Keratinocyte (primary cell): ENCODE measurements around the gene EBNA1BP2.
"Not testable (repeated sequence)": the region's sequence is repeated elsewhere in the genome, so short reads cannot be mapped to it uniquely, and the experiment has no call there.

ENCODE experiments used
- EZH2 ChIP-seq: IDR thresholded peaks from one replicate; pipeline ENCODE4 v1.6.1; 2012; ENCODE audit warnings: inconsistent platforms, mild to moderate bottlenecking, low read length, moderate library complexity
- TF ChIP-seq, protein P1 (sequence below), 3 experiments: IDR thresholded peaks in 1 of 3; conservative IDR thresholded peaks in 1 of 3; optimal IDR thresholded peaks in 1 of 3; 2 replicates in 2 of 3; 3 replicates in 1 of 3; pipeline versions ENCODE3 to v1.5.1; 2011; ENCODE audit warnings: low read length in 3 of 3, mild to moderate bottlenecking in 3 of 3, moderate library complexity in 2 of 3, control low read depth in 1 of 3, inconsistent platforms in 1 of 3; ENCODE audit not compliant: insufficient read depth in 2 of 3; ENCODE audit errors: extremely low read depth in 1 of 3

DNA sequence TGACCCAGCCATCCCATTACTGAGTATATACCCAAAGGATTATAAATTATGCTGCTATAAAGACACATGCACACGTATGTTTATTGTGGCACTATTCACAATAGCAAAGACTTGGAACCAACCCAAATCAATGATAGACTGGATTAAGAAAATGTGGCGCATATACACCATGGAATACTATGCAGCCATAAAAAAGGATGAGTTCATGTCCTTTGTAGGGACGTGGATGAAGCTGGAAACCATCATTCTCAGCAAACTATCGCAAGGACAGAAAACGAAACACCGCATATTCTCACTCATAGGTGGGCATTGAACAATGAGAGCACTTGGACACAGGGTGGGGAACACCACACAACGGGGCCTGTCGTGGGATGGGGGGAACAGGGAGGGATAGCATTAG is 36.2 kb upstream of the EBNA1BP2 start:
- TF ChIP-seq, protein P1, sequence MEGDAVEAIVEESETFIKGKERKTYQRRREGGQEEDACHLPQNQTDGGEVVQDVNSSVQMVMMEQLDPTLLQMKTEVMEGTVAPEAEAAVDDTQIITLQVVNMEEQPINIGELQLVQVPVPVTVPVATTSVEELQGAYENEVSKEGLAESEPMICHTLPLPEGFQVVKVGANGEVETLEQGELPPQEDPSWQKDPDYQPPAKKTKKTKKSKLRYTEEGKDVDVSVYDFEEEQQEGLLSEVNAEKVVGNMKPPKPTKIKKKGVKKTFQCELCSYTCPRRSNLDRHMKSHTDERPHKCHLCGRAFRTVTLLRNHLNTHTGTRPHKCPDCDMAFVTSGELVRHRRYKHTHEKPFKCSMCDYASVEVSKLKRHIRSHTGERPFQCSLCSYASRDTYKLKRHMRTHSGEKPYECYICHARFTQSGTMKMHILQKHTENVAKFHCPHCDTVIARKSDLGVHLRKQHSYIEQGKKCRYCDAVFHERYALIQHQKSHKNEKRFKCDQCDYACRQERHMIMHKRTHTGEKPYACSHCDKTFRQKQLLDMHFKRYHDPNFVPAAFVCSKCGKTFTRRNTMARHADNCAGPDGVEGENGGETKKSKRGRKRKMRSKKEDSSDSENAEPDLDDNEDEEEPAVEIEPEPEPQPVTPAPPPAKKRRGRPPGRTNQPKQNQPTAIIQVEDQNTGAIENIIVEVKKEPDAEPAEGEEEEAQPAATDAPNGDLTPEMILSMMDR (optimal IDR thresholded peaks at IDR 0.05 in 1 of 3, IDR thresholded peaks at IDR 0.05 in 1 of 3, conservative IDR thresholded peaks at IDR 0.05 in 1 of 3; ENCODE audit: extremely low read depth in 1 of 3, insufficient read depth in 2 of 3, low read length in 3 of 3), result not testable (repeated sequence)
- TF ChIP-seq EZH2, result not testable (repeated sequence)
